C4-2B (cell line): ENCODE measurements around the gene PHYHD1.

Experiments used
- CTCF ChIP-seq: fragments of 450-650 bp; conservative IDR thresholded peaks from 2 replicates; pipeline ENCODE4 v1.5.1; 2017; ENCODE audit warnings: mild to moderate bottlenecking
- ZFX ChIP-seq: fragments of 450-650 bp; IDR thresholded peaks from 2 replicates; pipeline ENCODE4 v1.6.1; 2017

GRCh38 chr9:128881884-128882676 lies 38.7 kb upstream of the PHYHD1 start, which contains the start of the genes KYAT1 and LRRC8A:
- TF ChIP-seq CTCF (no peak), ZFX (peak; percentile 66; the same call in 1 of the 2 replicates)
